ENCODE measurements around the gene NPR2.

The NPR2 gene

DNA sequence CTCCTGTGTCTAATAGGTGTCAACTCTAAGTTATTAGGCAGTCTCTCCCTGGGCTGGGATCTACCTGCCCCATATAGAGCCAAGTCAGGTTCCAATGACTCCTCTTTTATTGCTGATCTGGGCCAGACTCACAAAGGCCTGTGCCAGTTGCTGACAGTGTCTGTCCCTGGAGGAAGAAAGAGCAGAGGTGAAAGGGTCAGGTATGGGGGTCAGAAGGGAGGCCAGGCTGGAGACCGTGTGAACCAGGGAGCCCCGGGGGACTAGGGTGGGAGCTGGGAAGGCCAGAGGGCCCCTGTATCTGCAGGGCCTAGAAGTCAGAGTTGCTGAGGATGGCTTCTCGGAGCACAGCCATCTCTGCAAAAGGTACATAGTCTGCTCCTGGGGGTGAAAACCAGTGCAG is 26.9 kb downstream of the NPR2 start:
- Histone ChIP-seq H3K27me3 (ENCODE audit: insufficient read depth, low read depth) (no peaks in the 10 kb centered on the region; the same call in 1 of the 2 replicates), H3K4me2 (no peak overlapping the region), H3K4me3 (IDR thresholded peaks at IDR 0.05; ENCODE audit: insufficient read depth, low read depth, low read length) (no peak overlapping the region), H3K36me3 (ENCODE audit: insufficient read depth) (no peaks in the 10 kb centered on the region), H2AFZ (ENCODE audit: low read depth) (no peak overlapping the region), H3K27ac (no peak overlapping the region), H3K79me2 (ENCODE audit: insufficient read depth, low read depth) (no peaks in the 10 kb centered on the region), H3K9ac (no peak overlapping the region), H4K20me1 (ENCODE audit: insufficient read depth) (no peaks in the 10 kb centered on the region), H3K4me1 (ENCODE audit: low read depth, poor library complexity, severe bottlenecking) (peaks cover 9% of the 10 kb centered on the region)
- no peak for TF ChIP-seq CTCF (conservative IDR thresholded peaks at IDR 0.05; ENCODE audit: low read depth, low read length)

- Histone ChIP-seq H2AFZ (ENCODE audit: low read depth) (no peak overlapping the region), H3K9ac (no peak overlapping the region), H3K4me2 (no peak overlapping the region), H3K79me2 (ENCODE audit: insufficient read depth, low read depth) (no peaks in the 10 kb centered on the region), H3K36me3 (ENCODE audit: insufficient read depth) (no peaks in the 10 kb centered on the region), H4K20me1 (ENCODE audit: insufficient read depth) (no peaks in the 10 kb centered on the region), H3K27ac (no peak overlapping the region), H3K4me1 (ENCODE audit: low read depth, poor library complexity, severe bottlenecking) (no peaks in the 10 kb centered on the region), H3K4me3 (IDR thresholded peaks at IDR 0.05; ENCODE audit: insufficient read depth, low read depth, low read length) (no peak overlapping the region), H3K27me3 (ENCODE audit: insufficient read depth, low read depth) (no peaks in the 10 kb centered on the region; the same call in 1 of the 2 replicates)
- no peak for TF ChIP-seq CTCF (conservative IDR thresholded peaks at IDR 0.05; ENCODE audit: low read depth, low read length)
These were observed 28.7 kb downstream of the NPR2 start for GRCh38 chr9:35820076-35820475.

- no peaks in the 10 kb centered on the region; the same call in 1 of the 2 replicates for H3K27me3 ChIP-seq (ENCODE audit: insufficient read depth, low read depth)
- H3K4me1 ChIP-seq (ENCODE audit: low read depth, poor library complexity, severe bottlenecking): peaks cover 4% of the 10 kb centered on the region
- H3K79me2 ChIP-seq (ENCODE audit: insufficient read depth, low read depth): no peaks in the 10 kb centered on the region
- H3K4me2 ChIP-seq: no peak overlapping the region
- no peak overlapping the region for H2AFZ ChIP-seq (ENCODE audit: low read depth)
- no peak overlapping the region for H3K4me3 ChIP-seq (IDR thresholded peaks at IDR 0.05; ENCODE audit: insufficient read depth, low read depth, low read length)
- no peak for TF ChIP-seq CTCF (conservative IDR thresholded peaks at IDR 0.05; ENCODE audit: low read depth, low read length)
- H3K9ac ChIP-seq: no peak overlapping the region
- no peaks in the 10 kb centered on the region for H4K20me1 ChIP-seq (ENCODE audit: insufficient read depth)
- no peak overlapping the region for H3K27ac ChIP-seq
- H3K36me3 ChIP-seq (ENCODE audit: insufficient read depth): no peaks in the 10 kb centered on the region
These were observed 31.5 kb downstream of the NPR2 start for GRCh38 chr9:35822926-35823325.

DNA sequence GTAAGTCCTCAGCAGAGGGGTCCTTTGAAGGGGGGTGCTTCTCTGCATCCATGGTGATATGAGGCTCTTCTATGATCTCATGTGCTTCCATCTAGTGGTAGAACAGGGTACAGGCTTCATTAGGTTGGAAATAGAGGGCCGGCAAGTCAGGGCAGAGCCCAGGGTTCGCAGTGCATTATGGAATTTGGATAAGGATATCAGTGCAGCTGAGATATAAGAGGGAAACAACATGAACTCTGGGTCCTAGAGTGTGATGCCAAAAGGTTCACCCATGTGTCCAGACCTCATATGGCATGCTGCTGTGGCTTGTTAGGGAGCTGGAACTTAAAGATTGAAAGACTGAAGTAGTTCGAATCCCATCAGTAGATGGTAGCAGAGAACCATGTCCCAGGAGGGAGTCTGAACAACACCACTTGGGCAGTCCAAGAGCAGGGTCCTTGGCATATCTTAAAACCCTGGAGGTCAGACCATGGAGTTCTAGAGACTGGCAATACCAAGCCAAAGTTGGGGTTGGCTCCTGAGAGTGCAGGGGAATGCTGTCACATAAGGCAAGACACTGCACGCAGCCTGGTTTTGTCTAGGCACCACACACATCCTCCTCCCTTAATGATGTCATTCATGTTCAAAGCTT is 34.8 kb downstream of the NPR2 start:
- Histone ChIP-seq H3K27ac (no peak overlapping the region), H3K36me3 (ENCODE audit: insufficient read depth) (no peaks in the 10 kb centered on the region), H2AFZ (ENCODE audit: low read depth) (peak overlapping the region; percentile 74)

More for the DNA sequence above, 34.8 kb downstream of the NPR2 start:
- Histone ChIP-seq H3K4me1 (ENCODE audit: low read depth, poor library complexity, severe bottlenecking) (peaks cover 16% of the 10 kb centered on the region), H3K4me3 (IDR thresholded peaks at IDR 0.05; ENCODE audit: insufficient read depth, low read depth, low read length) (no peak overlapping the region), H3K79me2 (ENCODE audit: insufficient read depth, low read depth) (no peaks in the 10 kb centered on the region), H3K4me2 (0 out of 2 replicates have a peak overlapping the region, but pooled peaks have one; percentile 43), H3K9ac (no peak overlapping the region), H4K20me1 (ENCODE audit: insufficient read depth) (no peaks in the 10 kb centered on the region), H3K27me3 (ENCODE audit: insufficient read depth, low read depth) (no peaks in the 10 kb centered on the region)
- TF ChIP-seq CTCF (conservative IDR thresholded peaks at IDR 0.05; ENCODE audit: low read depth, low read length): peak; percentile 82
